Fibroblast of villous mesenchyme (primary cell): ENCODE results near the gene LIMCH1. TPM values are rescaled to one million over a fixed set of nuclear protein-coding genes. Genes with fewer than 3 reads are reported as not detected.
A peak's percentile ranks its signal among the peaks of the same experiment; 100 is the strongest.

Source experiments
- DNase-seq: peaks from one replicate; pipeline ENCODE4 v3.0.0-alpha.2; 2010; ENCODE audit warnings: low read depth
- H3K4me3 ChIP-seq: 2 replicates; pipeline ENCODE4 v1.5.1; 2011; ENCODE audit warnings: low read depth, mild to moderate bottlenecking, low read length
- total RNA-seq: library from RNA; depleted of rRNA; stranded (reverse); fragments of >200 nt; gene quantifications from 2 replicates; pipeline ENCODE4 v1.2.3, GENCODE V29; 2012
- TF ChIP-seq, protein P1 (sequence below): IDR thresholded peaks from 2 replicates; pipeline ENCODE4 v1.5.1; 2012; ENCODE audit warnings: low read depth, mild to moderate bottlenecking, low read length; ENCODE audit not compliant: insufficient read depth

The LIMCH1 gene
- total RNA-seq, 1 donor, result 3.9 TPM

DNA sequence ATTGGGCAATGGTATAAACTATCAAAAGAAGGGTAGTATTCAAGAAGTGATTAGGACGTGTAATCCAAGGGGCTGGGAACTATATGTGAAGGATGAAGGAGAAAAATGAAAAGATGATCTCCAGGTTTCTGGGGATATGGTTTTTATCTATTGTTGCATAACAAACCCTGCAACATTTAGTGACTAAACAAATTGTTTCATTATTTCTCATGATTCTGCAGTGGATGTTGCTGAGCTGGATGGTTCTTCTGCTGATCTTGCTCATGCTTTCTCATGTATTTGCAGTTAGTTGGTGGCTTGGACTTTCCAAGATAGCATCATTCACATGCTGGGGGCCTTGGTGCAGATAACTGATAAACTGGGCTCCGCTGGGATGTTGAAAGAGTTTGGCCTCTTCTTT, 181.5 kb downstream of the LIMCH1 start:
- peak; percentile 29 for DNase-seq
- TF ChIP-seq, protein P1, sequence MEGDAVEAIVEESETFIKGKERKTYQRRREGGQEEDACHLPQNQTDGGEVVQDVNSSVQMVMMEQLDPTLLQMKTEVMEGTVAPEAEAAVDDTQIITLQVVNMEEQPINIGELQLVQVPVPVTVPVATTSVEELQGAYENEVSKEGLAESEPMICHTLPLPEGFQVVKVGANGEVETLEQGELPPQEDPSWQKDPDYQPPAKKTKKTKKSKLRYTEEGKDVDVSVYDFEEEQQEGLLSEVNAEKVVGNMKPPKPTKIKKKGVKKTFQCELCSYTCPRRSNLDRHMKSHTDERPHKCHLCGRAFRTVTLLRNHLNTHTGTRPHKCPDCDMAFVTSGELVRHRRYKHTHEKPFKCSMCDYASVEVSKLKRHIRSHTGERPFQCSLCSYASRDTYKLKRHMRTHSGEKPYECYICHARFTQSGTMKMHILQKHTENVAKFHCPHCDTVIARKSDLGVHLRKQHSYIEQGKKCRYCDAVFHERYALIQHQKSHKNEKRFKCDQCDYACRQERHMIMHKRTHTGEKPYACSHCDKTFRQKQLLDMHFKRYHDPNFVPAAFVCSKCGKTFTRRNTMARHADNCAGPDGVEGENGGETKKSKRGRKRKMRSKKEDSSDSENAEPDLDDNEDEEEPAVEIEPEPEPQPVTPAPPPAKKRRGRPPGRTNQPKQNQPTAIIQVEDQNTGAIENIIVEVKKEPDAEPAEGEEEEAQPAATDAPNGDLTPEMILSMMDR, result no peak
- H3K4me3 ChIP-seq, result no peak overlapping the region

DNA sequence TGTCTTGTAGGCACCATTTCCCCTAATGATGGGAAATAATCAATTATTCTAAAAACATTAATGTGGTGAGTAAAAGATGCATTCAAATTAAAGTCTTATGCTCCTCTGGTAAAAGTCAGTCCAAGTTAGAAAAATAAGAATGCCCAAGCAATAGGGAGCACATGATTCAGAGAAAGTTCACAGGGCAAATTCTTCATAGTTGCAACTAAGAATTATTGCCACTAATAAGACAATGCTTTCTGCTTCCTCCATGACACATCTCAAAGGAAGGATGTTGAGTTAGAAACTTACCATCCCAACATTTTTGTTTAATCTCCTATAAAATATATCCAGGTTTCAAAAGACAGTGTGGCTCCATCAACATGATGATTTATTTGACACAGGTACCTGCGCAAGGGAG, 184.2 kb downstream of the LIMCH1 start:
- no peak overlapping the region for H3K4me3 ChIP-seq
- TF ChIP-seq, protein P1, result no peak
- DNase-seq, result no peak

DNA sequence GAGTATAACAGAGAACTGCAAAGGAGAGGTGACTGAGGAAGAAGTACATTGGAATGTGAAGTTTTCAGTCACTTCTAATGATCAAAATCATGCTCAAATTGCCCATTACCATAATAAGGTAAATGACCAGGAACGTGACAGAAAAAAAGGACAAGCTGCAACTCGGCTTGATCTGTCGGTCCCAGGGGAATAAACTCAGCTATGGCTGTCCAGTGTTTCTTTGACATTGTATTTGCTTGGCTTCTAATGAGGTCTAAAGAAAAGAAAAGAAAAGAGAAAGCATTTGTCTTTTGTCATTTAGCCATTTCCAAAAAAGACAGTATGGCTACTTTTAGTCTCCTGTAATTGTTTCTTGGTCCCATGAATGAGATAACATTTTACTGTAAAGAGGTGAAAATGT, 185.3 kb downstream of the LIMCH1 start:
- DNase-seq, result no peak
- TF ChIP-seq, protein P1, result no peak
- no peak overlapping the region for H3K4me3 ChIP-seq

DNA sequence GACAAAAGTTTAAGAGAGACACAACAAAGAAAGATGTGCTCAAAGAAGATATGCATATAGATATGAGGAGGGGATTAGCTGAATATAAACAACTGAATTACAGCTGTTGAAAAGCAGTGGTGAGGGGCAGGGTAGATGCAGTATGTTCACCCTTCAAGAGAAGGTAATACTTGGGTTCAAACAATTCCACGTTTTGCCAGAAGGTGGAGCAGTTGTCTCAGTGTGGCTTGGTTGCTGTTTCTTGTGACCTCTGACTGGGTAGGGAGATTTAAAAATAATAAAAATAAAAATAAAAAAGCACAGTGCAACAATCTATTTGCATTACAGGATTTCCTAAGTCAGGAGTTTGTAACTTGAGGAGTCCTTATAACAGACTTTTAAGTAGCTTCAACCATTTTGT, 187.3 kb downstream of the LIMCH1 start:
- TF ChIP-seq, protein P1, result peak; percentile 7
- DNase-seq, result no peak
- H3K4me3 ChIP-seq, result no peak overlapping the region

DNA sequence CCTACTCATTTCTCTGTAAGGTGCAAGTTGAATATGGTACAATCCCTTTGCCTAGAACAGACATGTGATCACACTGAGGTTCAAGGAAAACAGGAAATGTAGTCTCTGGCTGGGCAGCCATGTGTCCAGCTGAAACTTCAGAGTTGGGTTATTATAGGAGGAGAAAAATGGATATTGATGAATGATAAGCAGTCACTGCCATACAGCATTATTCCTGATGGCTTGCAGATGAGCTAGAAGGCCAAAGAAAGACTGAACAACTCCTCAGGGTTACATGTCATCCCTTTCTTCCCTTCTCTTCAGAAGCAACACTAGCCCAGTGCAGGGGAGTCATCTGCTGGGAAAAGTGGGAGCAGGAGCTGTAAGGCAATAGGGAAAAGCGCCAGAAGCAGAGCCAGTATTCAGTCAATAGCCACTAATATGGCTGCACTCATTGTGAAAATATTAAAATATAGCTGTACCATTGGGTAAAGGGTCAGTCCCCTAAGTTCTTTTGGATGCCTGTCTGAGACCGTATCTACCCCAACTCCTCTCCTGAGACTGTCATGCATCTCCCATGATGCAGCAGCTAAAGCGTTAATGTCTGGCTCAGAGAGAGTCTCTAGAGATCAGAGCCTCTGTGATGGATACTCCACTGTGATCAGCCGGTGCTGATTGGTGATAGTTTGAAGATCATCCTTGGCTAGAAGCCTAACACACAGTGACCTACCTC, 190.1 kb downstream of the LIMCH1 start:
- no peak overlapping the region for H3K4me3 ChIP-seq
- TF ChIP-seq, protein P1, result no peak
- DNase-seq, result no peak

DNA sequence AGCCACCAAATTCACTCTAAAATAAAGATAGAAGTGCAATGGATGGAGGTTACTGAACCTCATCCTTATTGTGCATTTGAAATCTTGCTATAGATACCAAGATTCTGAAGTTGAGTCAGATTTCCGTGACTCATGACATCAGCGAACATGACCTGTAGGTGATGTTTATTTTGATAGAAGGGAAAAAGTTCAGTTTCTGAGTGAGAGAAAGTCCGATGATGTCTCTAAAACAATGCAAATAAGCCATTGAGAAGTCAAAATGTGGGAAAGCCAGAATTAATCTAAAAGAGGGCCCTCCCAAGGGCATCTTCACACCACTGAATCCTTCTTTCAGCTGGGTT, 190.6 kb downstream of the LIMCH1 start:
- TF ChIP-seq, protein P1, result no peak

DNA sequence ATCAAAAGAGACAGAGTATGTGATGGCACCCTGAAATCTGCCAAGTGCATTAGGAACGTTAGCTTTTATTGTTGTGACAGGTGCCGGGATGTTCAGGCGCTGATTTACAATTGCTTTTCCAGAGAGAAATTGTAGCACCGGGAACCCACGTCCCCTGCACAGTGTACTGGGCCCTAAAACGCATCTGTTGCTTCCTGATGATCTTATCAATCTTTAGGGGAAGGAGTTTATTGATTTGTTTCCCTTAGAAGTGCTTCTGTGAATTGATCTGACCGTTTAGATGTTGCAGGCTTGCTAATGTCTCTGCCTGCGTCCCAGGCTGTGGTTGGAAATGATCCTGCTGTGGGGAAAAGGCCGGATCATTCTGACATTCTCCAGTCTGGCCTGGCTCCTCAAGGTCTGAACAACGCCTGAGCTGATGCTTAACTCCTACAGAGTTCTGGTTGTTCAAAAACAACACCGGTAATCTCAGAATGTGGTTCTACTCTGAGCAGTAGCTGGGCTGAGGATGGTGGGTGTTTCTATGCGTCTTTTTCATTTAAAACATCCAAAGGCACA, 193.7 kb downstream of the LIMCH1 start:
- TF ChIP-seq, protein P1, result no peak
- H3K4me3 ChIP-seq, result no peak overlapping the region
- no peak for DNase-seq

More for the DNA sequence above, 190.6 kb downstream of the LIMCH1 start:
- H3K4me3 ChIP-seq, result no peak overlapping the region
- DNase-seq, result peak; percentile 7
